PFSK-1 (cell line): ENCODE results near the gene FXYD1.

Source experiments
- FOXP2 ChIP-seq: optimal IDR thresholded peaks from 2 replicates; pipeline ENCODE3; 2011; ENCODE audit warnings: borderline replicate concordance, control low read depth, inconsistent platforms; ENCODE audit not compliant: insufficient read depth; ENCODE audit errors: extremely low read length, extremely low read depth
- POLR2AphosphoS5 ChIP-seq: IDR thresholded peaks from 2 replicates; pipeline ENCODE4 v1.6.1; 2012; ENCODE audit warnings: low read depth, mild to moderate bottlenecking, control low read depth, low read length, moderate library complexity
- REST ChIP-seq, 2 experiments: IDR thresholded peaks; 2 replicates each; pipeline versions ENCODE4 v1.6.1 to v1.8.0; 2011 to 2012; ENCODE audit warnings: low read depth in 2 of 2, low read length in 2 of 2, control low read depth in 1 of 2, inconsistent platforms in 1 of 2, mild to moderate bottlenecking in 1 of 2, moderate library complexity in 1 of 2; ENCODE audit not compliant: insufficient read depth in 1 of 2
- SIN3A ChIP-seq: IDR thresholded peaks from 2 replicates; pipeline ENCODE4 v1.6.1; 2012; ENCODE audit warnings: mild to moderate bottlenecking, low read length, moderate library complexity, borderline replicate concordance; ENCODE audit not compliant: insufficient read depth
- TAF1 ChIP-seq: IDR thresholded peaks from 2 replicates; pipeline ENCODE4 v1.6.1; 2012; ENCODE audit warnings: low read length, control low read depth, borderline replicate concordance; ENCODE audit not compliant: insufficient read depth

Gene FXYD1

GRCh38 chr19:35151273-35152065, 12.8 kb downstream of the FXYD1 start:
- TF ChIP-seq SIN3A (no peak), REST (IDR thresholded peaks at IDR 0.05; ENCODE audit: insufficient read depth in 1 of 2, low read depth in 2 of 2, low read length in 2 of 2) (no peak), TAF1 (no peak), FOXP2 (no peak), POLR2AphosphoS5 (no peak)

DNA sequence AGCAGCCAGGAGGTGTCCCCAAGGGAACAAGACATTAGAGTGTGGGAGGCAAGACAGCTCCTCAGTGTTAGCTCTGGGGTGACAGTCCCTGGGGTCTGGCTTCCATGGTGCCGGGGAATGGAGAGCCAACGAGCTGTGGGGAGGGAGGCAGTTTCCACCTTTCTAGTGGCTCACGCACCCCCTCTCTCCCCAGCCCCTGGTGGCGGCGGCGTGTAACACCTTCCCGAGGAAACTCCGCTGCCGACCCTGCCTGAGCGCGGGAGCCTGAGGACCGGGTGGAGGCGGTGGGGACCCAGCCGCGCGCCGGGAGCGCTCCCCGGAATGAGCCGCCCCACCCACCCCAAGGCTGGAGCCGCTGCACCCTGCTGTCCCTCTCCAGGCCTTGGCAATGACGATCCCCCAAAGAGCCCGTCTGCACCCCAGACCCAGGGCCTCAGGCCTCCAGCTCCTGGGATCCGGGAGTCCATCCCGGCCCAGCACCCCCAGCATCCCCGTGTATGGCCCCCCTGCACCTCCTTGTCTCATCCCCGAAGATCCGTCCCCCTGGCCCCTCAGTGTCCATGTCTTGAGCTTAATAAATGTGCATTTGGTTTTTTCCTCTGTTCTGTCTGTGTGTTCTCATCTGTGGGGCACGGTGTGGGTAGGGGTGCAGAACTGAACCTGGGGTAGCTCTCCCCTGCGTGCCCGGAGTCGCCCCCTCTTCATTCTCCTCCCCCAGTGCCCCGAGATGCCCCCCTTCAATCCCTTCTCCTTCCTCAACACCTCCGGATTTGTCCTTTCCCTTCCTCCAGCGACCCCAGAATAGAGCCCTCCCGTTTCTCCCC, 15.3 kb downstream of the FXYD1 start:
- TF ChIP-seq SIN3A, result no peak
- TF ChIP-seq FOXP2, result no peak
- TF ChIP-seq POLR2AphosphoS5, result no peak
- no peak for TF ChIP-seq REST (IDR thresholded peaks at IDR 0.05; ENCODE audit: insufficient read depth in 1 of 2, low read depth in 2 of 2, low read length in 2 of 2)
- TF ChIP-seq TAF1, result no peak

DNA sequence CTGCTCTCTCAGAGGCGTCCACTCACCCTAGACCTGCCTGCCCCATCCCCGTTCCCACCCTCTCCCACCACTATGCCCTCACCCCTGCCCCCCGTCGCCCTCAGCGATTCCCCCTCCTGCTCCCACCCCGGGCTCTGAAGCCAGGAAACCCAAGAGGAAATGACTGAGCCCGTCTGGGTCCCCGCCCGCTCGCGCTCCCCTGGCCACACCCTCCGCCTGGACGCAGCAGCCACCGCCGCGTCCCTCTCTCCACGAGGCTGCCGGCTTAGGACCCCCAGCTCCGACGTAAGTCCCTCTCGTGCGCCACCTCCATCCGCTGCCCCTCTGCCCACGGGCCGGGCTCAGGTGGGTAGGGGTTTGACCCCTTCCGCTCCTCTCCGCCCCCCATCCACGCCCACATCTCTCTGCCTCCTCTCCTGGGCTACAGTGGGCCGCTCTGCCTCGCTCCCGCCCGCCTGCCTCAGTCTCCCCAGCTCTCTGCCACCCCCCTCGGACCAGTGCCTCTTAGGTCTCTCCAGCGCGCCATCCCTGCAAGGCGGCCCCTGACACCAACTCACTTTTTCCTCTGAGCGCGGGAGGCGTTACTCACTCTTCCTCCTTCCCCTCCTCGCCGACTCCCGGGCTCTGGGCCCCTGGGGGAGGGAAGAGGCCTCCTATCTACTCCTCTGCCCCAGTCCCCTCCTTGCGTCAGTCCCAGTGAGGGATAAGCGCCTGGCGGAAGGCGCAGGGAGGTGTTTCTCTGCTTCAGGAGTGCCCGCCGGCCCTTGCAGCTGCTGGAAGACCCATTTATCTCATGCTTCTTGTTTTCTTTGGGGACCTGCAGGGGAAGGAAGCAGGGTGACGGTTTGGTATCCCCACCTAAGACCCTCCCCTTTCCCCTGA, 16.1 kb downstream of the FXYD1 start, which contains the start of gene FXYD5:
FXYD5 (plus strand) TSS at position 211 of the 882 bp plus-strand sequence. CDS start 816 bp downstream, outside the sequence.
- no peak for TF ChIP-seq TAF1
- peak; percentile 22 for TF ChIP-seq FOXP2
- TF ChIP-seq POLR2AphosphoS5, result 0 out of 2 replicates have a peak, but pooled peaks have one; percentile 49
- TF ChIP-seq SIN3A, result no peak
- no peak for TF ChIP-seq REST (IDR thresholded peaks at IDR 0.05; ENCODE audit: insufficient read depth in 1 of 2, low read depth in 2 of 2, low read length in 2 of 2)

GRCh38 chr19:35155441-35155840, 16.8 kb downstream of the FXYD1 start:
- TF ChIP-seq FOXP2 (no peak), TAF1 (no peak), POLR2AphosphoS5 (no peak), SIN3A (no peak), REST (IDR thresholded peaks at IDR 0.05; ENCODE audit: insufficient read depth in 1 of 2, low read depth in 2 of 2, low read length in 2 of 2) (no peak)
